Measurements from ENCODE around the gene PRLH.
"Not testable (repeated sequence)": the region's sequence is repeated elsewhere in the genome, so short reads cannot be mapped to it uniquely, and the experiment has no call there.

The PRLH gene

GRCh38 chr2:237601453-237602116 lies 35.2 kb downstream of the PRLH start:
- ChIA-PET CTCF (interaction anchor here (2.9 kb wide), 1 partner anchor 143 kb away, joined by 11 read pairs; no protein-coding TSS in a partner anchor), POLR2A (no interaction called here)
- no peak for DNase-seq (ENCODE audit: extremely low spot score)
- TF ChIP-seq CTCF (IDR thresholded peaks at IDR 0.05; ENCODE audit: control extremely low read depth, extremely low read depth, low read depth, missing control alignments), result no peak

- TF ChIP-seq CTCF (IDR thresholded peaks at IDR 0.05; ENCODE audit: control extremely low read depth, extremely low read depth, low read depth, missing control alignments), result no peak
- ChIA-PET CTCF (interaction anchor here (0.7 to 2.9 kb wide), 2 partner anchors 31 to 143 kb away, joined by 3 to 11 read pairs; no protein-coding TSS in a partner anchor), POLR2A (no interaction called here)
- no peak for DNase-seq (ENCODE audit: extremely low spot score)
These were observed 36.0 kb downstream of the PRLH start for GRCh38 chr2:237602409-237602808.

GRCh38 chr2:237603049-237603717 lies 36.8 kb downstream of the PRLH start:
- ChIA-PET POLR2A (no interaction called here), CTCF (interaction anchor here (1.2 to 2.9 kb wide), 2 partner anchors 13 to 142 kb away, joined by 3 to 11 read pairs; partner anchors contain the start of gene RAB17)
- DNase-seq (ENCODE audit: extremely low spot score), result no peak
- TF ChIP-seq CTCF (IDR thresholded peaks at IDR 0.05; ENCODE audit: control extremely low read depth, extremely low read depth, low read depth, missing control alignments), result no peak

DNA sequence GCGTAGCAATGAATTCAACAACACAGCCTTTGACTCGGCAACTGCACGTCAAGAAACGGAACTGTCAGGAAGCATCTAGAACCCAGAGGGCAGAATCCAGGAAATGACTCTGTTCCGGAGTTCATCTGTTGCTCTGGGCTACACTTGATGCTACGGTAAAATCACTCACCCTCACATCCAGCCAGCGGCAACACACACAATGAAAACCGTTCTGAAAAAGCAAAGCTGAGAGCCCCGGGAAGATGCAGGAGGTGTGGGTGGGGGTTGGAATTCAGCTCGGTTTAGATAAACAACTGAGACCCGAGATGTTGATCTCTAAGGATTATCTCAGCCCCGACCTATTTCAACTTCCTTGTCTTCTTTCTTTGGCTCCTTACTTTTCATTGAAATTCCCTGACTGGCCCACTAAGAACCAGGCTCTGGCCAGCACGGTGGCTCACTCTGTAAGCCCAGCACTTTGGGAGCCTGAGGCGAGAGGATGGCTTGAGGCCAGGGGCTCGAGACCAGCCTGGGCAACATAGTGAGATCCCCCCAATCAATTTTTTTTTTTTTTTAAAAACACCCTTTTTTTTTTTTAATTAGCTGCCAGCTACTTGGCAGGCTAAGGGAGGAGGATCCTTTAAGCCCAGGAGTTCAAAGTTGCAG lies 37.5 kb downstream of the PRLH start:
- TF ChIP-seq CTCF (IDR thresholded peaks at IDR 0.05; ENCODE audit: control extremely low read depth, extremely low read depth, low read depth, missing control alignments), result no peak
- POLR2A ChIA-PET, result no interaction called here
- DNase-seq (ENCODE audit: extremely low spot score), result peak; percentile 52
- CTCF ChIA-PET, result interaction anchor here (0.7 to 2.9 kb wide), 3 partner anchors 14 to 164 kb away, joined by 3 to 11 read pairs (median 3); partner anchors contain the start of gene RAB17

DNA sequence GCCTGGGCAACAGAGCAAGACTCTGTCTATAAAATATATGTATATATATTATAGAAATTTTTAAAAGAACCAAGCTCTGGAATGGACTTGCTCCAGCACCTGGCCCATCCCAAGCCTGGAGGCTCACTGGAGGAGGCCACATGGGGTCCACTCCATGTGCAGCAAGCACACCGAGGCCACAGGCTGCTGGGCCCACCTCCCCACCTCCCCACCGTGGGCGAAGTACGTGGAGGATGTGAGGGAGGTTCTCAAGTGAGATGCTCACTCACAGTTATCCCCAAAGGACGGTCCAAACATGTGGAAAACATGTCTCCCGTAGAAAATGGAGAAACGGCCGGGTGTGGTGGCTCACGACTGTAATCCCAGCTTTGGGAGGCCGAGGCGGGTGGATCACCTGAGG lies 38.0 kb downstream of the PRLH start:
- TF ChIP-seq CTCF (IDR thresholded peaks at IDR 0.05; ENCODE audit: control extremely low read depth, extremely low read depth, low read depth, missing control alignments), result no peak
- DNase-seq (ENCODE audit: extremely low spot score), result no peak
- CTCF ChIA-PET, result interaction anchor here (0.7 to 2.9 kb wide), 3 partner anchors 140 to 163 kb away, joined by 3 to 11 read pairs (median 7); no protein-coding TSS in a partner anchor
- POLR2A ChIA-PET, result no interaction called here

- DNase-seq (ENCODE audit: extremely low spot score), result no peak
- ChIA-PET POLR2A (no interaction called here), CTCF (interaction anchor here (2.0 kb wide), 1 partner anchor 140 kb away, joined by 7 read pairs; no protein-coding TSS in a partner anchor)
- TF ChIP-seq CTCF (IDR thresholded peaks at IDR 0.05; ENCODE audit: control extremely low read depth, extremely low read depth, low read depth, missing control alignments), result no peak
These were observed 38.6 kb downstream of the PRLH start for GRCh38 chr2:237604960-237605359.

GRCh38 chr2:237606522-237606921 lies 40.1 kb downstream of the PRLH start:
- POLR2A ChIA-PET; DNase-seq (ENCODE audit: extremely low spot score): not testable (repeated sequence)
- CTCF ChIA-PET, result interaction anchor here (2.0 kb wide), 1 partner anchor 138 kb away, joined by 7 read pairs; no protein-coding TSS in a partner anchor

Data from GM10248 (cell line).